GM12891 (cell line): ENCODE results near the gene TLR9.

Source experiments
- PAX5 ChIP-seq: IDR thresholded peaks from 2 replicates; pipeline ENCODE4 v1.6.1; 2011; ENCODE audit warnings: low read length, moderate library complexity, mild to moderate bottlenecking; ENCODE audit not compliant: insufficient read depth, severe bottlenecking
- POLR2A ChIP-seq: IDR thresholded peaks from 2 replicates; pipeline ENCODE4 v1.6.1; 2011; ENCODE audit warnings: low read depth, low read length, control low read depth
- POLR2AphosphoS5 ChIP-seq: IDR thresholded peaks from 2 replicates; pipeline ENCODE4 v1.6.1; 2011; ENCODE audit warnings: low read depth, low read length, control low read depth
- SPI1 ChIP-seq: IDR thresholded peaks from 2 replicates; pipeline ENCODE4 v1.6.1; 2011; ENCODE audit warnings: low read depth, low read length, control low read depth
- TAF1 ChIP-seq: IDR thresholded peaks from 2 replicates; pipeline ENCODE4 v1.6.1; 2011; ENCODE audit warnings: low read depth, low read length, control low read depth

DNA sequence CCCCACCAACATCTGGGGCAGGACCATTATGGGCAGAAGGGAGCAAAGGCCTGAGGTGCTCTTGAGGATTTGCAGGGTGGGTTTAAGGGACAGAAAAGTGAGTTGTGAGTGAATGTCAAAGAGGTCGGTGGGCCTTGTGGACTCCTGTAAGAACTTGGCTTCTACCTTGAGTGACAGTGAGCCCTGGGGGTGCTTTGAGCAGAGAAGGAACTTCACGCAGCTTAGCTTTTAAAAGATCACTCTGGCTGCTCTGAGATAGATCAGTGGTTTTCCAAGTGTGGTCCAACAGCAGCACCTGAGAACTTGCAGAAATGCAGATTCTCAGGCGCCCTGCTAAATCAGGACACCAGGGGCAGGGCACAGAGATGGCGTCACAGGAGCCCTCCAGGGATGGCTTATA lies 42.8 kb downstream of the TLR9 start:
- TF ChIP-seq POLR2A (no peak), POLR2AphosphoS5 (no peak), TAF1 (no peak), SPI1 (no peak), PAX5 (no peak)
